ENCODE results near the gene SLC25A27. TPM values are rescaled to one million over a fixed set of nuclear protein-coding genes. Genes with fewer than 3 reads are reported as not detected.

SLC25A27 gene
- total RNA-seq, 1 experiment from 2014 or later = 10.7 TPM

DNA sequence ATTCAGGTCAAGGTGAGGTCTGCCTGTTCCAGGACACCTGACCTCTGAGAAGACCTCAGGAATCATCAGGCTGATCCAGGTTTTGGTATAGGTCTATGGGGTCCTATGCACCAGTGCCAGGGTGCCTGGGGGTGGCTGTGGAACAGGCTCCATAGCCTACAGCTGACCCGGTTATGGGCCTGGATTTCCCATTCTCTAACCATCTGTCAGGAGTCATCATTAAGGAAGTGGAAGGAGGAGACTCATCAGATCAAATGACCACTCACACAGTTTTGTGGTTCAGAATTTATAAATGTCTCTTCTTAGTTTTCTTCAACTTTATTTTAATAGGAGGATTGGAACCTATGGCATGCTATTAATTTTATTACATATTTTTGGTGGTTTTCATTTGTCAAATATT is 67.6 kb downstream of the SLC25A27 start:
- no peak for DNase-seq (ENCODE audit: low read depth, low spot score)
- no peaks in the 10 kb centered on the region for H3K9me2 ChIP-seq (ENCODE audit: insufficient read depth)
- no peaks in the 10 kb centered on the region for H3K36me3 ChIP-seq (ENCODE audit: control insufficient read depth in 1 of 2, insufficient read depth in 2 of 2, low read length in 2 of 2)
- no TSS peak for BruUV-seq (replicated peaks)
- peaks cover 2 to 25% of the 10 kb centered on the region in 2 experiments; a peak in 3 of 4 replicates for H3K4me1 ChIP-seq (ENCODE audit: control insufficient read depth in 1 of 2, insufficient read depth in 2 of 2, low read length in 2 of 2)
- H3K9ac ChIP-seq (ENCODE audit: low read length) = no peak overlapping the region
- no peaks in the 10 kb centered on the region for H3K27me3 ChIP-seq (ENCODE audit: insufficient read depth, low read length)
- intact Hi-C loops (cut with micrococcal nuclease) = no loop called here
- ChIA-PET POLR2A (no interaction called here), RAD21 (ENCODE audit: low non-redundant PET in 1 of 2, low total read pairs in 2 of 2, uncharacterized antibody in 2 of 2, unreplicated experiment in 2 of 2) (no interaction called here), CTCF (no interaction called here)
- no peak overlapping the region for H2AFZ ChIP-seq (ENCODE audit: low read depth, low read length, poor library complexity, severe bottlenecking)
- H3K79me2 ChIP-seq (ENCODE audit: insufficient read depth, low read length) = no peaks in the 10 kb centered on the region
- H3K4me3 ChIP-seq (replicated peaks in 1 of 2; ENCODE audit: low read depth in 1 of 2, low read length in 2 of 2) = no peak overlapping the region
- no peak for TF ChIP-seq EZH2phosphoT487 (IDR thresholded peaks at IDR 0.05; ENCODE audit: borderline replicate concordance)
- TF ChIP-seq FOSL1 (IDR thresholded peaks at IDR 0.05; ENCODE audit: low read depth) = no peak
- no peak for TF ChIP-seq YY1 (IDR thresholded peaks at IDR 0.05; ENCODE audit: extremely low read depth, insufficient replicate concordance, low read depth, low read length)
- TF ChIP-seq SRF (IDR thresholded peaks at IDR 0.05; ENCODE audit: low read depth) = no peak
- TF ChIP-seq CBX3 (IDR thresholded peaks at IDR 0.05; ENCODE audit: low read depth) = no peak
- no peak for TF ChIP-seq TCF7L2 (IDR thresholded peaks at IDR 0.05; ENCODE audit: borderline replicate concordance, extremely low read depth, insufficient read depth, insufficient read length)
- TF ChIP-seq EGR1 (IDR thresholded peaks at IDR 0.05; ENCODE audit: low read depth) = no peak
- TF ChIP-seq JUND (IDR thresholded peaks at IDR 0.05) = no peak
- TF ChIP-seq ZNF274 (IDR thresholded peaks at IDR 0.05; ENCODE audit: low read depth, low read length) = no peak
- no peak for TF ChIP-seq POLR2A (IDR thresholded peaks at IDR 0.05; ENCODE audit: borderline replicate concordance, extremely low read depth, insufficient read depth, insufficient read length)
- TF ChIP-seq SP1 (IDR thresholded peaks at IDR 0.05; ENCODE audit: low read depth) = no peak
- TF ChIP-seq, protein P1, sequence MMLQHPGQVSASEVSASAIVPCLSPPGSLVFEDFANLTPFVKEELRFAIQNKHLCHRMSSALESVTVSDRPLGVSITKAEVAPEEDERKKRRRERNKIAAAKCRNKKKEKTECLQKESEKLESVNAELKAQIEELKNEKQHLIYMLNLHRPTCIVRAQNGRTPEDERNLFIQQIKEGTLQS (IDR thresholded peaks at IDR 0.05) = no peak
- no peak for TF ChIP-seq SIN3A (IDR thresholded peaks at IDR 0.05; ENCODE audit: low read depth)
- TF ChIP-seq, protein P2, sequence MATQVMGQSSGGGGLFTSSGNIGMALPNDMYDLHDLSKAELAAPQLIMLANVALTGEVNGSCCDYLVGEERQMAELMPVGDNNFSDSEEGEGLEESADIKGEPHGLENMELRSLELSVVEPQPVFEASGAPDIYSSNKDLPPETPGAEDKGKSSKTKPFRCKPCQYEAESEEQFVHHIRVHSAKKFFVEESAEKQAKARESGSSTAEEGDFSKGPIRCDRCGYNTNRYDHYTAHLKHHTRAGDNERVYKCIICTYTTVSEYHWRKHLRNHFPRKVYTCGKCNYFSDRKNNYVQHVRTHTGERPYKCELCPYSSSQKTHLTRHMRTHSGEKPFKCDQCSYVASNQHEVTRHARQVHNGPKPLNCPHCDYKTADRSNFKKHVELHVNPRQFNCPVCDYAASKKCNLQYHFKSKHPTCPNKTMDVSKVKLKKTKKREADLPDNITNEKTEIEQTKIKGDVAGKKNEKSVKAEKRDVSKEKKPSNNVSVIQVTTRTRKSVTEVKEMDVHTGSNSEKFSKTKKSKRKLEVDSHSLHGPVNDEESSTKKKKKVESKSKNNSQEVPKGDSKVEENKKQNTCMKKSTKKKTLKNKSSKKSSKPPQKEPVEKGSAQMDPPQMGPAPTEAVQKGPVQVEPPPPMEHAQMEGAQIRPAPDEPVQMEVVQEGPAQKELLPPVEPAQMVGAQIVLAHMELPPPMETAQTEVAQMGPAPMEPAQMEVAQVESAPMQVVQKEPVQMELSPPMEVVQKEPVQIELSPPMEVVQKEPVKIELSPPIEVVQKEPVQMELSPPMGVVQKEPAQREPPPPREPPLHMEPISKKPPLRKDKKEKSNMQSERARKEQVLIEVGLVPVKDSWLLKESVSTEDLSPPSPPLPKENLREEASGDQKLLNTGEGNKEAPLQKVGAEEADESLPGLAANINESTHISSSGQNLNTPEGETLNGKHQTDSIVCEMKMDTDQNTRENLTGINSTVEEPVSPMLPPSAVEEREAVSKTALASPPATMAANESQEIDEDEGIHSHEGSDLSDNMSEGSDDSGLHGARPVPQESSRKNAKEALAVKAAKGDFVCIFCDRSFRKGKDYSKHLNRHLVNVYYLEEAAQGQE (IDR thresholded peaks at IDR 0.05; ENCODE audit: low read depth) = no peak
- no peak overlapping the region for H3K27ac ChIP-seq (ENCODE audit: low read depth, low read length)
- no peaks in the 10 kb centered on the region for H3K9me3 ChIP-seq (ENCODE audit: control insufficient read depth in 1 of 2, insufficient read depth in 1 of 2, low read depth in 1 of 2, low read length in 2 of 2)
- ATAC-seq = no peak
- H3K4me2 ChIP-seq (ENCODE audit: low read length) = no peak overlapping the region
- no peaks in the 10 kb centered on the region for H4K20me1 ChIP-seq (ENCODE audit: insufficient read depth)

Other genes starting within 250 kb of the SLC25A27 start
- gene RCAN2, start 161.5 kb upstream of the SLC25A27 start, total RNA-seq (2021; ENCODE audit: unreplicated experiment) = 0.57 TPM
- 0.54 TPM for gene CYP39A1, start 157 bp upstream of the SLC25A27 start, total RNA-seq (2021; ENCODE audit: unreplicated experiment)
- 0.57 TPM for gene TDRD6, start 34.9 kb downstream of the SLC25A27 start, total RNA-seq (2021; ENCODE audit: unreplicated experiment)
- gene PLA2G7, start 82.4 kb downstream of the SLC25A27 start, total RNA-seq (2021; ENCODE audit: unreplicated experiment) = 2.8 TPM
- not detected for gene ANKRD66, start 94.0 kb downstream of the SLC25A27 start, total RNA-seq (2021; ENCODE audit: unreplicated experiment)
- not detected for gene MEP1A, start 140.4 kb downstream of the SLC25A27 start, total RNA-seq (2021; ENCODE audit: unreplicated experiment)

All from HCT116 (cell line).